DOHH2 (cell line): ENCODE results near the gene PSRC1.

Experiments used
- H3F3A ChIP-seq: fragments of 200-600 bp; sonication (generic), shearing (Covaris generic); 2 replicates; pipeline ENCODE4 v1.6.0; 2016; ENCODE audit warnings: antibody characterized with exemption, mild to moderate bottlenecking; ENCODE audit not compliant: control insufficient read depth, insufficient read depth
- H3K27ac ChIP-seq: fragments of 200-600 bp; sonication (generic); 2 replicates; pipeline ENCODE4 v1.5.1; 2014; ENCODE audit warnings: low read depth, mild to moderate bottlenecking, low read length, moderate library complexity
- H3K27me3 ChIP-seq: fragments of 200-600 bp; sonication (generic); 2 replicates; pipeline ENCODE4 v1.6.1; 2014; ENCODE audit warnings: mild to moderate bottlenecking, low read length, mixed read lengths; ENCODE audit not compliant: control insufficient read depth
- H3K36me3 ChIP-seq: fragments of 200-600 bp; sonication (generic); 2 replicates; pipeline ENCODE4 v1.6.1; 2014; ENCODE audit warnings: mild to moderate bottlenecking, low read length, moderate library complexity, mixed read lengths; ENCODE audit not compliant: control insufficient read depth
- H3K4me1 ChIP-seq: fragments of 200-600 bp; sonication (generic); 2 replicates; pipeline ENCODE4 v1.6.1; 2014; ENCODE audit warnings: mild to moderate bottlenecking, low read length, mixed read lengths; ENCODE audit not compliant: control insufficient read depth
- H3K4me2 ChIP-seq: fragments of 200-600 bp; sonication (generic); 2 replicates; pipeline ENCODE4 v1.6.0; 2014; ENCODE audit warnings: mild to moderate bottlenecking, low read length, moderate library complexity
- H3K4me3 ChIP-seq: fragments of 200-600 bp; sonication (generic); 2 replicates; pipeline ENCODE4 v1.5.1; 2014; ENCODE audit warnings: mild to moderate bottlenecking, low read length, mixed read lengths
- H3K79me2 ChIP-seq: fragments of 200-600 bp; sonication (generic); 2 replicates; pipeline ENCODE4 v1.6.1; 2014; ENCODE audit warnings: mild to moderate bottlenecking, low read length, mixed read lengths; ENCODE audit not compliant: control insufficient read depth
- H3K9me2 ChIP-seq: fragments of 200-600 bp; sonication (generic); replicated peaks from 2 replicates; pipeline ENCODE4 v1.6.1; 2014; ENCODE audit warnings: mild to moderate bottlenecking, low read length, mixed read lengths; ENCODE audit not compliant: control insufficient read depth
- H3K9me3 ChIP-seq: fragments of 200-600 bp; sonication (generic); 2 replicates; pipeline ENCODE4 v1.6.1; 2014; ENCODE audit warnings: antibody characterized with exemption, low read length, mixed read lengths; ENCODE audit not compliant: control insufficient read depth, insufficient read depth
- H4K20me1 ChIP-seq: fragments of 200-600 bp; sonication (generic); 2 replicates; pipeline ENCODE4 v1.6.0; 2014; ENCODE audit warnings: low read depth, mild to moderate bottlenecking, antibody characterized with exemption, low read length, moderate library complexity; ENCODE audit not compliant: control insufficient read depth, insufficient read depth
- CTCF ChIP-seq: fragments of 200-600 bp; sonication (generic); IDR thresholded peaks from one replicate; pipeline ENCODE4 v1.5.1; 2014; ENCODE audit warnings: antibody characterized with exemption, mild to moderate bottlenecking, low read depth, low read length; ENCODE audit not compliant: poor library complexity, severe bottlenecking
- EZH2phosphoT487 ChIP-seq: fragments of 200-600 bp; sonication (generic); IDR thresholded peaks from 2 replicates; pipeline ENCODE4 v1.6.1; 2017; ENCODE audit warnings: borderline replicate concordance, mild to moderate bottlenecking, antibody characterized with exemption, low read length, moderate library complexity, mixed read lengths

Gene PSRC1

GRCh38 chr1:109256085-109256484, 26.9 kb downstream of the PSRC1 start:
- Histone ChIP-seq H3K4me2 (no peak overlapping the region), H3K36me3 (no peaks in the 10 kb centered on the region), H3K4me1 (peaks cover 18% of the 10 kb centered on the region), H3K27me3 (no peaks in the 10 kb centered on the region), H4K20me1 (no peaks in the 10 kb centered on the region), H3F3A (no peaks in the 10 kb centered on the region), H3K9me2 (no peaks in the 10 kb centered on the region), H3K79me2 (no peaks in the 10 kb centered on the region), H3K4me3 (no peak overlapping the region), H3K27ac (no peak overlapping the region), H3K9me3 (no peaks in the 10 kb centered on the region)
- TF ChIP-seq EZH2phosphoT487 (no peak), CTCF (no peak)

DNA sequence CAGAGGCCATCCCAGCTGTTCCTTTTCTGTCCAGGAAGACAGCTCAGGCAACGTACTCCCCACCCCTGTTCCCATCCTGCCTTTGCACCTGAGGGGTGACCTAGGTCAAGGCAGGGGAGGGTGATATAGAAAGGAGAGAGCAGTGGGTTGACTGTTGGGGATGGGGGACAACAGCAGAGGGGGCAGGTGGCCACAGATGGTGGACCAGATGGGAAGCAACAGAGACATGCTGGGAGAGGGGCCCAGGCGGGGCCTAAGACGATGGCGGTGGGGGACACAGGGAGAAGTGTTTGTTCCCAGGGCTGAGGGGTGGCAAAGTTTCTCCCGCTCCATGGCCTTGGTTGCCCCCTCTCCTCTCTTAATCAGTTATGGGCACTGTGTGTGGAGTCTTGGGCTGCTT, 27.3 kb downstream of the PSRC1 start:
- Histone ChIP-seq H3K9me2 (no peaks in the 10 kb centered on the region), H3K4me3 (no peak overlapping the region), H3K4me1 (peaks cover 18% of the 10 kb centered on the region), H3K27me3 (no peaks in the 10 kb centered on the region), H3K27ac (no peak overlapping the region), H3F3A (no peaks in the 10 kb centered on the region), H3K9me3 (no peaks in the 10 kb centered on the region), H3K79me2 (no peaks in the 10 kb centered on the region), H4K20me1 (no peaks in the 10 kb centered on the region), H3K4me2 (no peak overlapping the region), H3K36me3 (no peaks in the 10 kb centered on the region)
- TF ChIP-seq CTCF, result no peak
- TF ChIP-seq EZH2phosphoT487, result no peak

- Histone ChIP-seq H3K9me2 (no peaks in the 10 kb centered on the region), H3K9me3 (no peaks in the 10 kb centered on the region), H3K36me3 (no peaks in the 10 kb centered on the region), H3K27ac (no peak overlapping the region), H3F3A (no peaks in the 10 kb centered on the region), H3K79me2 (no peaks in the 10 kb centered on the region), H4K20me1 (no peaks in the 10 kb centered on the region), H3K4me3 (no peak overlapping the region), H3K4me2 (no peak overlapping the region), H3K4me1 (peaks cover 19% of the 10 kb centered on the region), H3K27me3 (peaks cover 3% of the 10 kb centered on the region)
- TF ChIP-seq EZH2phosphoT487 (no peak), CTCF (no peak)
These were observed 27.8 kb downstream of the PSRC1 start for GRCh38 chr1:109255097-109255651.

DNA sequence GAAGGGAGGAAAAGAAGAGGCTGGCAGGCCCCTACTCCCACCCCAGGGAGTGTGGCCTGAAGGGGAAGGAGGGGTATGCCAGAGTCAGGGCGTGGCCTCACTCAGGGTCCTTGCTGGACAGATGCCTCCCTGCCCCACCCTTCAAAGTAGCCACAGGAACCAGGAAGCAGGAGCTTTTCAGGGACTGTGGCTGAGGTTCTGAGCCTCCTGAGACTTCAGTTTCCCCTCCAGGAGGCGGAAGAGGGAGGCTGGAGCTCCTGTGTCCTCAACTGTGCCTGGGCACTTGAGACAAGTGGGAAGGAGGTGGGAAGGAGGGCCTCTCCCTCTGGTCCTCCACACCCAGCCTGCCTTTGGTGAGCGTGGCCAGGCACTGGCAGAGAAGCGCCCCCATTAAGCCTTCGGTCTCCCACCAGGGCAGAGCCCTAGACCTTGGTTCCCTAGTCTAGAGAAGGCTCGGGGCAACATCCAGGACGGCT, 28.3 kb downstream of the PSRC1 start:
- no peak overlapping the region for H3K4me2 ChIP-seq
- H3K4me3 ChIP-seq, result no peak overlapping the region
- no peaks in the 10 kb centered on the region for H3K36me3 ChIP-seq
- H3F3A ChIP-seq, result no peaks in the 10 kb centered on the region
- no peaks in the 10 kb centered on the region for H3K9me3 ChIP-seq
- no peaks in the 10 kb centered on the region for H3K79me2 ChIP-seq
- peaks cover 22% of the 10 kb centered on the region for H3K4me1 ChIP-seq
- TF ChIP-seq EZH2phosphoT487, result no peak
- TF ChIP-seq CTCF, result no peak
- H3K9me2 ChIP-seq, result no peaks in the 10 kb centered on the region
- H3K27me3 ChIP-seq, result peaks cover 6% of the 10 kb centered on the region
- H4K20me1 ChIP-seq, result no peaks in the 10 kb centered on the region
- no peak overlapping the region for H3K27ac ChIP-seq
